Measurements from ENCODE around the gene BPTF.

DNA sequence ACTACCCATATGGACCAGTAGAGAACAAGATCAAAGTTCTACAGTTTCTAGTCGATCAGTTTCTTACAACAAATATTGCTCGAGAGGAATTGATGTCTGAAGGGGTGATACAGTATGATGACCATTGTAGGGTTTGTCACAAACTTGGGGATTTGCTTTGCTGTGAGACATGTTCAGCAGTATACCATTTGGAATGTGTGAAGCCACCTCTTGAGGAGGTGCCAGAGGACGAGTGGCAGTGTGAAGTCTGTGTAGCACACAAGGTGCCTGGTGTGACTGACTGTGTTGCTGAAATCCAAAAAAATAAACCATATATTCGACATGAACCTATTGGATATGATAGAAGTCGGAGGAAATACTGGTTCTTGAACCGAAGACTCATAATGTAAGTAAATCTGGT is 29.1 kb downstream of the BPTF start:
- TF ChIP-seq EZH2 (IDR thresholded peaks at IDR 0.05) (no peak), POLR2AphosphoS5 (IDR thresholded peaks at IDR 0.05; ENCODE audit: borderline replicate concordance, low read depth, low read length) (no peak)
